Measurements from ENCODE around the gene MIP.

DNA sequence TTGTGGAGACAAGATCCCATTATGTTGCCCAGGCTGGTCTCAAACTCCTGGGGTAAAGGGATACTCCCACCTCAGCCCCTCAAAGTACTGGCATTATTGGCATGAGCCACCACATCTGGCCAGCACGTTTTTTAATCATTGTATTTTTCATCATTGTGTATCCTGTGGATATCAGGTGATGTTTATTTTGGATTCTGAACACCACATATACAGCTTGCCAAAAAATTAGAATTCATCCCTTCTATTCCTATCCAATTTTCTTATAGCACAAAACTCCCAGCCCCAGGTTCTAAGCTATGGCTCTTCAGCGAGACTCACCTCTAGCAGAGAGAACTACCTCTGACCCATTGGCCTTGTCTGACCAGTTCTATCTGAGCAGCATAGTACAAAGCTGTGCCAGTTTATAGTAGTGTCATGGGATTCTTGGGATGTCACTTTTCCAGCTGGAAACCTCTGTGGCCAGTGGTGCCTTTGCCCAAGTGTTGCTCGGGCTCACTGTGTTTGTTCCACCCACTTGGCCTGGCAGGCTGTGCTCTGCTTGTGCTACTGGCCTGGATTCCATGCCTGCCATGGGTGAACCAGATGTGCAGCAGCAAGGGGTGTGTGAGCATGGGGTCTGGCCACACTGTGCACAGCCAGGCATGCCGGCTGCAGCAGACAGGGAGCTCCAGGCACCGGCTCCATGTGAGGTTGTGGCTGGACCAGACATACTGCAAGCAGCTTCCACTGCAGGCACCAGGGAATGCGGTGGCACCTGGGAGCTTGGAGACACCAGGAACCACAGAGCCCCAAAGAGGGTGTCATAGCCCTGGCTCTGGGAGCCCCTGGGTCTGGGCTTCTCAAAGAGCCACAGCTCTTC, 42.4 kb downstream of the MIP start:
- TF ChIP-seq POLR2A (IDR thresholded peaks at IDR 0.05), result no peak
- TF ChIP-seq, protein P1, sequence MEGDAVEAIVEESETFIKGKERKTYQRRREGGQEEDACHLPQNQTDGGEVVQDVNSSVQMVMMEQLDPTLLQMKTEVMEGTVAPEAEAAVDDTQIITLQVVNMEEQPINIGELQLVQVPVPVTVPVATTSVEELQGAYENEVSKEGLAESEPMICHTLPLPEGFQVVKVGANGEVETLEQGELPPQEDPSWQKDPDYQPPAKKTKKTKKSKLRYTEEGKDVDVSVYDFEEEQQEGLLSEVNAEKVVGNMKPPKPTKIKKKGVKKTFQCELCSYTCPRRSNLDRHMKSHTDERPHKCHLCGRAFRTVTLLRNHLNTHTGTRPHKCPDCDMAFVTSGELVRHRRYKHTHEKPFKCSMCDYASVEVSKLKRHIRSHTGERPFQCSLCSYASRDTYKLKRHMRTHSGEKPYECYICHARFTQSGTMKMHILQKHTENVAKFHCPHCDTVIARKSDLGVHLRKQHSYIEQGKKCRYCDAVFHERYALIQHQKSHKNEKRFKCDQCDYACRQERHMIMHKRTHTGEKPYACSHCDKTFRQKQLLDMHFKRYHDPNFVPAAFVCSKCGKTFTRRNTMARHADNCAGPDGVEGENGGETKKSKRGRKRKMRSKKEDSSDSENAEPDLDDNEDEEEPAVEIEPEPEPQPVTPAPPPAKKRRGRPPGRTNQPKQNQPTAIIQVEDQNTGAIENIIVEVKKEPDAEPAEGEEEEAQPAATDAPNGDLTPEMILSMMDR (IDR thresholded peaks at IDR 0.05), result no peak

Data from testis (tissue), 2 donors.